Ovary (tissue), 9 donors: ENCODE measurements around the gene APBB2. TPM values are rescaled to one million over a fixed set of nuclear protein-coding genes. Genes with fewer than 3 reads are reported as not detected.

Source experiments
- DNase-seq, 5 donors: peaks; one replicate each; pipeline ENCODE4 v3.0.0-alpha.2; 2019 to 2020
- H3K27ac ChIP-seq, 2 donors: fragments of 200-600 bp; one replicate each; pipeline versions ENCODE4 v1.5.1 to v1.8.0; 2019 to 2022
- H3K27me3 ChIP-seq: fragments of 200-600 bp; one replicate; pipeline ENCODE4 v1.8.0; 2022
- H3K36me3 ChIP-seq: fragments of 200-600 bp; sonication (generic); one replicate; pipeline ENCODE4 v1.5.1; 2019
- H3K4me1 ChIP-seq: one replicate; pipeline ENCODE4 v1.8.1; 2013; ENCODE audit warnings: mild to moderate bottlenecking, moderate library complexity; ENCODE audit not compliant: insufficient read depth
- H3K4me3 ChIP-seq: fragments of 200-600 bp; sonication (generic); one replicate; pipeline ENCODE4 v1.5.1; 2017
- H3K9me3 ChIP-seq, 2 donors: fragments of 200-600 bp in 1 of 2; sonication (generic) in 1 of 2; one replicate each; pipeline versions ENCODE4 v1.5.1 to v1.8.1; 2013 to 2019; ENCODE audit warnings: mild to moderate bottlenecking in 1 of 2, moderate library complexity in 1 of 2
- EP300 ChIP-seq: sonication (generic); formaldehyde crosslinking; IDR thresholded peaks from one replicate; pipeline ENCODE4 v1.6.1; 2017; ENCODE audit warnings: antibody characterized with exemption
- POLR2A ChIP-seq: fragments of 450-650 bp; IDR thresholded peaks from one replicate; pipeline ENCODE4 v1.6.1; 2017; ENCODE audit warnings: antibody characterized with exemption, mild to moderate bottlenecking, moderate library complexity
- WGBS, 3 donors: extraction: QIAGEN DNeasy Blood & Tissue Kit in 1 of 3; methylation state at CpG; one replicate each; pipeline versions ENCODE4 v1.1.5 to v1.1.7; 2013 to 2017; 5-methylcytosine and 5-hydroxymethylcytosine counted together
- intact Hi-C, 4 donors: fragments of 100-400 bp; cut with DNase I; formaldehyde crosslinking; loops; one replicate each; pipeline versions ENCODE4 v1.11.0 to v1.15.1; 2022 to 2023
- polyA plus RNA-seq, 2 donors: library from polyadenylated mRNA; stranded (reverse); fragments of 200-250 nt in 1 of 2; fragments of 350-450 nt in 1 of 2; fragmentation: Illumina TruSeq in 1 of 2; extraction: RNeasy Lipid Tissue Mini Kit (QIAGEN cat#74804) in 1 of 2; gene quantifications; one replicate each; pipeline ENCODE4 v1.2.3, GENCODE V29; 2013 to 2014
- total RNA-seq, 7 donors: library from RNA; depleted of rRNA in 2 of 7; stranded (reverse); fragments of >200 nt in 2 of 7; fragmentation: NEBNext Ultra II Directional in 3 of 7; extraction: Animal tissue kit (Norgen Biotek cat#: 25700) in 3 of 7; gene quantifications; one replicate each; pipeline versions ENCODE4 v1.1.0 to v1.2.4, GENCODE V29; 2016 to 2023
- TF ChIP-seq, protein P1 (sequence below), 3 donors: fragments of 450-650 bp in 2 of 3; fragments of 200-600 bp in 1 of 3; IDR thresholded peaks; one replicate each; pipeline versions ENCODE4 v1.5.1 to v1.8.0; 2016 to 2022; ENCODE audit warnings: antibody characterized with exemption in 3 of 3, mild to moderate bottlenecking in 1 of 3
- donor health status: DM: no; HTN: no; CAD: no; lungs with moderate emphysema.
- donor health status: DM: no; HTN: no; CAD: no.
- donor health status: Bipolar disorder and iron deficiency.
- donor health status: DM: yes; HTN: yes; CAD: no.
- donor health status: DM: no; HTN: no; CAD: no.
- donor health status: DM: yes; HTN: yes; CAD: no.

Gene APBB2
- total and polyA plus RNA-seq, 9 donors, result 30.9 to 163 (median 80.1) TPM

GRCh38 chr4:40812856-40813255 is 401.5 kb downstream of the APBB2 start:
- Histone ChIP-seq H3K4me3 (no peak overlapping the region), H3K36me3 (no peaks in the 10 kb centered on the region), H3K27ac (no peak overlapping the region), H3K27me3 (no peaks in the 10 kb centered on the region), H3K4me1 (no peaks in the 10 kb centered on the region), H3K9me3 (no peaks in the 10 kb centered on the region)
- 88 to 93% (median 91%) methylated on average over 2 of the region's 2 CpGs for WGBS, 3 donors
- intact Hi-C loops, result no loop called here
- DNase-seq, result no peak
- TF ChIP-seq EP300 (no peak), POLR2A (no peak)
- TF ChIP-seq, protein P1, sequence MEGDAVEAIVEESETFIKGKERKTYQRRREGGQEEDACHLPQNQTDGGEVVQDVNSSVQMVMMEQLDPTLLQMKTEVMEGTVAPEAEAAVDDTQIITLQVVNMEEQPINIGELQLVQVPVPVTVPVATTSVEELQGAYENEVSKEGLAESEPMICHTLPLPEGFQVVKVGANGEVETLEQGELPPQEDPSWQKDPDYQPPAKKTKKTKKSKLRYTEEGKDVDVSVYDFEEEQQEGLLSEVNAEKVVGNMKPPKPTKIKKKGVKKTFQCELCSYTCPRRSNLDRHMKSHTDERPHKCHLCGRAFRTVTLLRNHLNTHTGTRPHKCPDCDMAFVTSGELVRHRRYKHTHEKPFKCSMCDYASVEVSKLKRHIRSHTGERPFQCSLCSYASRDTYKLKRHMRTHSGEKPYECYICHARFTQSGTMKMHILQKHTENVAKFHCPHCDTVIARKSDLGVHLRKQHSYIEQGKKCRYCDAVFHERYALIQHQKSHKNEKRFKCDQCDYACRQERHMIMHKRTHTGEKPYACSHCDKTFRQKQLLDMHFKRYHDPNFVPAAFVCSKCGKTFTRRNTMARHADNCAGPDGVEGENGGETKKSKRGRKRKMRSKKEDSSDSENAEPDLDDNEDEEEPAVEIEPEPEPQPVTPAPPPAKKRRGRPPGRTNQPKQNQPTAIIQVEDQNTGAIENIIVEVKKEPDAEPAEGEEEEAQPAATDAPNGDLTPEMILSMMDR (IDR thresholded peaks at IDR 0.05), result no peak

- no peaks in the 10 kb centered on the region for H3K9me3 ChIP-seq
- 89 to 93% (median 92%) methylated on average over 8 of the region's 8 CpGs for WGBS, 3 donors
- no peaks in the 10 kb centered on the region for H3K4me1 ChIP-seq
- no peaks in the 10 kb centered on the region for H3K36me3 ChIP-seq
- TF ChIP-seq, protein P1 (IDR thresholded peaks at IDR 0.05), result no peak
- TF ChIP-seq POLR2A (no peak), EP300 (no peak)
- H3K27me3 ChIP-seq, result no peaks in the 10 kb centered on the region
- intact Hi-C loops, result no loop called here
- no peak overlapping the region for H3K27ac ChIP-seq
- no peak for DNase-seq
- no peak overlapping the region for H3K4me3 ChIP-seq
Measured at GRCh38 chr4:40812386-40812785, 402.0 kb downstream of the APBB2 start.

- no peak overlapping the region for H3K4me3 ChIP-seq
- H3K27me3 ChIP-seq, result no peaks in the 10 kb centered on the region
- H3K27ac ChIP-seq, result no peak overlapping the region
- TF ChIP-seq POLR2A (no peak), EP300 (no peak)
- TF ChIP-seq, protein P1 (IDR thresholded peaks at IDR 0.05), result no peak
- H3K9me3 ChIP-seq, result no peaks in the 10 kb centered on the region
- H3K4me1 ChIP-seq, result no peaks in the 10 kb centered on the region
- WGBS, 3 donors, result 76 to 80% (median 79%) methylated on average over 7 of the region's 7 CpGs
- no peaks in the 10 kb centered on the region for H3K36me3 ChIP-seq
- DNase-seq, result no peak
- intact Hi-C loops, result no loop called here
Measured at GRCh38 chr4:40811956-40812355, 402.4 kb downstream of the APBB2 start.

DNA sequence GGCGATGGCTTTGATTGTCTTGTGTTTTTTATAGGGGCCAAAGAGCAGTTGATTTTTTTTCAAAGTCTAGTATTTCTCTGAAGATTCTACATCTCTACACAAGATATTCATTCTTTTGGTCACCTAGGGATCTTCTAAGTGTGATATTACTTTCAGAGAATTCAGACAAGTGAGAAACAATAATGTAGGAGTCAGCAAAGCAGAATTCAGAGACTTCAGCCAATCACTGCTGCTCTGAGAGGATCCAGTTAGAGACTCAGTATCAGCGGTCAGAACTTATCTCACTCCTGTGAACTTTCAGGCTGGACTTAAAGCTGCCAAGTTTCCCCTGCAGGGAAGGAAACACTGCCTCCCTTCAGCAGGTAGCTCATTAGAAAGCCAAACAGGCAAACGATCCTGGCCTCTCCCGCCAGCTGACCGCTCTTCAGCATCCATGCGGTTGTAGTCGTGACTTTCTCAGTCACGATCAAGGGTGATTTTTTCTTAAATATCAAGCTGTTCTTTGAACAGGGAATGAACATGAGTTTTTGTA is 405.4 kb downstream of the APBB2 start:
- no peak for DNase-seq
- no peaks in the 10 kb centered on the region for H3K27me3 ChIP-seq
- H3K27ac ChIP-seq, result no peak overlapping the region
- 79 to 82% (median 80%) methylated on average over 8 of the region's 8 CpGs for WGBS, 3 donors
- H3K9me3 ChIP-seq, result no peaks in the 10 kb centered on the region
- intact Hi-C loops, result no loop called here
- no peak overlapping the region for H3K4me3 ChIP-seq
- H3K36me3 ChIP-seq, result no peaks in the 10 kb centered on the region
- no peak for TF ChIP-seq POLR2A
- TF ChIP-seq, protein P1 (IDR thresholded peaks at IDR 0.05), result no peak
- no peak for TF ChIP-seq EP300
- H3K4me1 ChIP-seq, result no peaks in the 10 kb centered on the region
